HEK293T (cell line): Measurements from ENCODE around the gene CADM1.
A peak's percentile ranks its signal among the peaks of the same experiment; 100 is the strongest.

ENCODE experiments used
- CTCF ChIA-PET: fragments of 350-600 bp; formaldehyde crosslinking; extraction: SDS; loops from one replicate; lab custom pipeline; 2021; ENCODE audit warnings: antibody characterized with exemption, inconsistent platforms; lab: Yijun Ruan, JAX
- POLR2A ChIA-PET: fragments of 350-600 bp; formaldehyde crosslinking; extraction: SDS; loops from one replicate; lab custom pipeline; 2020; ENCODE audit warnings: antibody characterized with exemption, inconsistent platforms; lab: Yijun Ruan, JAX
- DNase-seq: peaks from one replicate; pipeline ENCODE4 v3.0.0; 2012; ENCODE audit warnings: mixed read lengths; ENCODE audit errors: extremely low spot score
- ARNT ChIP-seq: fragments of 450-650 bp; IDR thresholded peaks from 2 replicates; pipeline ENCODE4 v1.6.1; 2017; ENCODE audit warnings: mild to moderate bottlenecking
- BHLHE40 ChIP-seq: fragments of 450-650 bp; IDR thresholded peaks from 2 replicates; pipeline ENCODE4 v1.6.1; 2016; ENCODE audit warnings: mild to moderate bottlenecking, moderate library complexity, borderline replicate concordance
- CTBP1 ChIP-seq: fragments of 450-650 bp; IDR thresholded peaks from 2 replicates; pipeline ENCODE4 v1.6.1; 2016; ENCODE audit warnings: borderline replicate concordance
- ELF4 ChIP-seq: fragments of 450-650 bp; IDR thresholded peaks from 2 replicates; pipeline ENCODE4 v1.6.1; 2017; ENCODE audit warnings: antibody characterized with exemption
- FOXA1 ChIP-seq: fragments of 450-650 bp; IDR thresholded peaks from 2 replicates; pipeline ENCODE4 v1.6.1; 2016; ENCODE audit warnings: mild to moderate bottlenecking
- FOXK2 ChIP-seq: fragments of 450-650 bp; IDR thresholded peaks from 2 replicates; pipeline ENCODE4 v1.6.1; 2016; ENCODE audit warnings: mild to moderate bottlenecking
- FOXM1 ChIP-seq: fragments of 450-650 bp; IDR thresholded peaks from 2 replicates; pipeline ENCODE4 v1.6.1; 2017; ENCODE audit warnings: mild to moderate bottlenecking, borderline replicate concordance
- HDGF ChIP-seq: fragments of 450-650 bp; IDR thresholded peaks from 2 replicates; pipeline ENCODE4 v1.6.1; 2017; ENCODE audit warnings: antibody characterized with exemption, borderline replicate concordance
- L3MBTL2 ChIP-seq: fragments of 450-650 bp; conservative IDR thresholded peaks from 2 replicates; pipeline ENCODE4 v1.6.1; 2016; ENCODE audit warnings: mild to moderate bottlenecking
- LEF1 ChIP-seq: fragments of 450-650 bp; IDR thresholded peaks from 2 replicates; pipeline ENCODE4 v1.6.1; 2017; ENCODE audit warnings: mild to moderate bottlenecking, borderline replicate concordance
- NFRKB ChIP-seq: fragments of 450-650 bp; IDR thresholded peaks from 2 replicates; pipeline ENCODE4 v1.6.1; 2016; ENCODE audit warnings: mild to moderate bottlenecking, moderate library complexity
- PKNOX1 ChIP-seq: fragments of 450-650 bp; IDR thresholded peaks from 2 replicates; pipeline ENCODE4 v1.6.1; 2016
- SP1 ChIP-seq: fragments of 450-650 bp; IDR thresholded peaks from 2 replicates; pipeline ENCODE4 v1.6.1; 2017
- SUZ12 ChIP-seq: fragments of 450-650 bp; IDR thresholded peaks from 2 replicates; pipeline ENCODE4 v1.6.1; 2016; ENCODE audit warnings: mild to moderate bottlenecking
- TARDBP ChIP-seq: fragments of 450-650 bp; IDR thresholded peaks from 2 replicates; pipeline ENCODE4 v1.6.1; 2016
- ZNF384 ChIP-seq: fragments of 450-650 bp; IDR thresholded peaks from 2 replicates; pipeline ENCODE4 v1.6.1; 2016

Gene CADM1

GRCh38 chr11:115314330-115314920 lies 189.8 kb downstream of the CADM1 start:
- no peak for DNase-seq
- TF ChIP-seq BHLHE40: no peak
- no peak for TF ChIP-seq HDGF
- TF ChIP-seq TARDBP: no peak
- TF ChIP-seq PKNOX1: no peak
- no peak for TF ChIP-seq FOXA1
- no peak for TF ChIP-seq SP1
- TF ChIP-seq NFRKB: no peak
- no peak for TF ChIP-seq CTBP1
- no peak for TF ChIP-seq L3MBTL2
- no peak for TF ChIP-seq ZNF384
- no peak for TF ChIP-seq SUZ12
- no peak for TF ChIP-seq FOXK2
- TF ChIP-seq ARNT: no peak
- TF ChIP-seq LEF1: no peak
- TF ChIP-seq FOXM1: no peak
- TF ChIP-seq ELF4: no peak
- POLR2A ChIA-PET: no interaction called here
- CTCF ChIA-PET: interaction anchor here (1.0 kb wide), 1 partner anchor 10 kb away, joined by 3 read pairs; no protein-coding TSS in a partner anchor

GRCh38 chr11:115313224-115313838 lies 190.9 kb downstream of the CADM1 start:
- no peak for DNase-seq
- ChIA-PET CTCF (interaction anchor here (1.0 kb wide), 1 partner anchor 11 kb away, joined by 3 read pairs; no protein-coding TSS in a partner anchor), POLR2A (no interaction called here)
- no peak for TF ChIP-seq LEF1
- no peak for TF ChIP-seq L3MBTL2
- no peak for TF ChIP-seq FOXK2
- TF ChIP-seq FOXM1: no peak
- TF ChIP-seq BHLHE40: no peak
- TF ChIP-seq FOXA1: no peak
- no peak for TF ChIP-seq CTBP1
- no peak for TF ChIP-seq SP1
- TF ChIP-seq SUZ12: no peak
- no peak for TF ChIP-seq NFRKB
- no peak for TF ChIP-seq PKNOX1
- no peak for TF ChIP-seq ZNF384
- no peak for TF ChIP-seq ELF4
- TF ChIP-seq ARNT: no peak
- TF ChIP-seq HDGF: no peak
- TF ChIP-seq TARDBP: no peak

GRCh38 chr11:115311949-115312348 lies 192.3 kb downstream of the CADM1 start:
- CTCF ChIA-PET: no interaction called here
- POLR2A ChIA-PET: no interaction called here
- no peak for TF ChIP-seq FOXK2
- TF ChIP-seq SUZ12: no peak
- TF ChIP-seq BHLHE40: no peak
- no peak for DNase-seq

GRCh38 chr11:115306689-115307088 lies 197.5 kb downstream of the CADM1 start:
- POLR2A ChIA-PET: no interaction called here
- CTCF ChIA-PET: no interaction called here
- DNase-seq: no peak
- TF ChIP-seq LEF1: no peak
- no peak for TF ChIP-seq HDGF
- no peak for TF ChIP-seq FOXK2
- no peak for TF ChIP-seq FOXM1
- no peak for TF ChIP-seq SUZ12
- TF ChIP-seq CTBP1: no peak
- no peak for TF ChIP-seq SP1
- TF ChIP-seq L3MBTL2: no peak
- TF ChIP-seq TARDBP: no peak
- no peak for TF ChIP-seq NFRKB
- TF ChIP-seq PKNOX1: no peak
- TF ChIP-seq ELF4: no peak
- no peak for TF ChIP-seq ARNT

GRCh38 chr11:115304774-115305472 lies 199.3 kb downstream of the CADM1 start:
- no peak for DNase-seq
- CTCF ChIA-PET: interaction anchor here (1.0 kb wide), 1 partner anchor 153 kb away, joined by 3 read pairs; no protein-coding TSS in a partner anchor
- POLR2A ChIA-PET: no interaction called here
- no peak for TF ChIP-seq FOXA1
- peak; percentile 13; the same call in 1 of the 2 replicates for TF ChIP-seq PKNOX1
